NCI-H146 treated with DMSO at 0.1 percent for 48 hours (cell line): ENCODE data around the gene C12orf57.
A peak's percentile ranks its signal among the peaks of the same experiment; 100 is the strongest.
"Not testable (repeated sequence)": the region's sequence is repeated elsewhere in the genome, so short reads cannot be mapped to it uniquely, and the experiment has no call there.

Experiments used
- DNase-seq: peaks from one replicate; lab custom pipeline; 2025; ENCODE audit not compliant: unreplicated experiment; lab: John Stamatoyannopoulos, UW

Gene C12orf57

DNA sequence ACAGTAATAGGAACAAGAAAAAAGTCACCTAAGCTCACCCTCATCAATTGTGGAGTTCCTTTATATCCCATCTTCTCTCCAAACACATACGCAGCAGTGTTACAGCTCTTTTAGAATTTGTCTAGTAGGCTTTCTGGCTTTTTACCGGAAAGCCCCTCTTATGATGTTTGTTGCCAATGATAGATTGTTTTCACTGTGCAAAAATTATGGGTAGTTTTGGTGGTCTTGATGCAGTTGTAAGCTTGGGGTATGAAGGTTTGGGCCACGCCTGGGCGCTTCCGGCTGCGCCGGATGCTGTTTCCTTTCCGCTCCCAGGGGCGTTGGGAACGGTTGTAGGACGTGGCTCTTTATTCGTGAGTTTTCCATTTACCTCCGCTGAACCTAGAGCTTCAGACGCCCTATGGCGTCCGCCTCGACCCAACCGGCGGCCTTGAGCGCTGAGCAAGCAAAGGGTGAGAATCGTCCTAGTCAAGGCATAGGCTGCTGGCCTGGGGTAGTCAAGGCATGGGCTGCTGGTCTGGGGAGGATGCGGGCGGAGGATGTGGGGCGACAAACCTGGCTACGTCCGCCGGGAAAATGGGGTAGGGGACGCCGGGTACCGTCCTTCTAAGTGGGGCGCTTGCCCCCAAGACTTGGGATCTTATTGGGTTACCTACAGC is at the start of gene C12orf57, which contains the start of gene RNU7-1:
Gene C12orf57, plus strand, starts transcription at position 301 of the 659 bp plus-strand sequence. Its CDS starts 100 bp downstream, at position 401.
Gene RNU7-1, plus strand, starts transcription at position 95 of the 659 bp plus-strand sequence.
- peak; percentile 100 for DNase-seq

- no peak for DNase-seq
Observed at GRCh38 chr12:6894321-6894720, 49.5 kb upstream of the C12orf57 start.

DNA sequence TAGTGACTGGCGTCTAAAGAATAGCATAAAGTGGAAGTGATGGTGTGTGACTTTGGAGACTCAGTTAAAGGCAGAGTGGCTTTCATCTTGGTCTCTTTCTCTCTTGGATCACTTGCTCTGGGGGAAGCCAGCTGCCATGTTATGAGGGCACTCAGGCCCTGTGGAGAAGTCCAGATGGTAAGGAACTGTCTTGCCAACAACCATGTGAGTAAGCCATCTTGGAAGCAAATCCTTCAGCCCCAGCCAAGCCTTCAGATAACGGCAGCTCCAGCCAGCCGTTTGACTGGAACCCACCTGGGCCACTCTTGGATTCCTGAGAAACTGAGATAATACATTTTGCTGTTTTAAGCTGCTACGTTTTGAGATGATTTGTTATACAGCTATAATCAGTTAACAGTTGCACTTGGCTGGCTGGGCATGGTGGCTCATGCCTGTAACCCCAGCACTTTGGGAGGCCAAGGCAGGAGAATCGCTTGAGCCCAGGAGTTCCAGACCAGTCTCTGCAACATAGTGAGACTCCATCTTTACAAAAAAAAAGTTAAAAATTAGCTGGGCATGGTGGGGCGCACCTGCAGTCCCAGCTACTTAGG is 46.9 kb upstream of the C12orf57 start:
- no peak for DNase-seq

GRCh38 chr12:6899427-6899826 is 44.4 kb upstream of the C12orf57 start:
- no peak for DNase-seq

- DNase-seq = peak; percentile 78
Observed at GRCh38 chr12:6899837-6900519, 43.8 kb upstream of the C12orf57 start.

- no peak for DNase-seq
Observed at GRCh38 chr12:6902448-6902847, 41.4 kb upstream of the C12orf57 start.

GRCh38 chr12:6903722-6904121 is 40.1 kb upstream of the C12orf57 start:
- DNase-seq = no peak

GRCh38 chr12:6904280-6905276 is 39.2 kb upstream of the C12orf57 start, which contains the start of gene LRRC23:
Gene LRRC23, plus strand, starts transcription at chr12:6904822. Its CDS starts 812 bp downstream, at chr12:6905634.
- DNase-seq = peak; percentile 100

DNA sequence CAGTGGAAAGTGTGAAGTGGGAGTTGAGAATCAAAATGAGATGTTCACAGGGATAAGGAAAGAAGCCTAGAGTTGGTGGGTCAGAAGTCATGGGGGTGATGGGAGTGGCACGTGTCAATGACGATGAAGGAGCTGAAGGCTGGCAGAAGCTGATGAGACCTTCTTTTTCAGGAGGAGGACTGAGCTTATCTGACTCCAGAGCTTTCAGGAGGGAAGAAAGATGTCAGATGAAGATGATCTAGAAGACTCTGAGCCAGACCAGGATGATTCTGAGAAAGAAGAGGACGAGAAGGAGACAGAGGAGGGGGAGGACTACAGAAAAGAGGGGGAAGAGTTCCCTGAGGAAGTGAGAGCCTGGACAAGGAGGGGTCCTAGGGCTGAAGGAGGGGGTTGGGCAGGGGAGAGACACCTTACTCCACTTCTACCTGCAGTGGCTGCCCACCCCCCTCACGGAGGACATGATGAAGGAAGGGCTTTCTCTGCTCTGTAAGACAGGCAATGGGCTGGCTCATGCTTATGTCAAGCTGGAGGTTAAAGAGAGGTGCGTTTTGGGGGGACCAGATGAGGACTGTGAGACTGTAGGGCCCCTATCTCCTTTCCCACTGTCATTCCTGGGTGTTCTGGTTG is 38.3 kb upstream of the C12orf57 start:
- DNase-seq = no peak

- not testable (repeated sequence) for DNase-seq
Observed at GRCh38 chr12:6908141-6908540, 35.7 kb upstream of the C12orf57 start.

- DNase-seq = no peak
Observed at GRCh38 chr12:6909421-6910145, 34.2 kb upstream of the C12orf57 start.

DNA sequence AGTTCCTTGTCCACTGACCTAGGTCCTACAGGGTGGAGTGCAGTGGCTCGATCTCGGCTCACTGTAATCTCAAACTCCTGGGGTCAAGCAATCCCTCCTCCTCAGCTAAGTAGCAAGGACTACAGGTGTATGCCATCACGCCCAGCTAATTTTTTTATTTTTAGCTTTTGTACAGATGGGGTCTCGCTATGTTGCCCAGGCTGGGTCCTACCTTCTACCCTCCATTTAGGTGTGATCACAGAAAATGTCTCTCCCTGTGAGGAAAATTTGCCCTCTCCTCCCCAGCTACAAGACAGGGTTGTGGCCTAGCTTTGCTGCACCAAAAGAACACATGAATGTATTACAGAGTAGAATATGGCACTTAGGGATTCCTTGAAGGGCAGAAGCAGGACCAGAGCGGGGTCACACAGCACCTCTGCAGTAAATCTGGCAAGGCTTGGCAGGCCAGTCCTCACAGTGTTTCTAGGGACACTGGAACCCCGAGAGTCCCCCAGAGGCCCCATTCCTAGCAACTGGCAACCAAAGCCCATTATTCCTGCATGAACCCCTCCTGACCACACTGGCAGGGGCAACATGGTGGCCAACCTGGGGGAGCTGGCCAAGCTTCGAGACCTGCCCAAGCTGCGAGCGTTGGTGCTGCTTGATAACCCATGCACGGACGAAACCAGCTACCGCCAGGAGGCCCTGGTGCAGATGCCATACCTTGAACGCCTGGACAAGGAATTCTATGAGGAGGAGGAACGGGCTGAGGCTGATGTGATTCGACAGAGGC is 31.5 kb upstream of the C12orf57 start:
- DNase-seq = no peak

- DNase-seq = peak; percentile 74
Observed at GRCh38 chr12:6914246-6914946, 29.4 kb upstream of the C12orf57 start, which contains the start of gene ENO2. Gene ENO2, plus strand, starts transcription at chr12:6914580. Its CDS starts 1,253 bp downstream, at chr12:6915833.

GRCh38 chr12:6914947-6915788 is 28.7 kb upstream of the C12orf57 start:
- no peak for DNase-seq

DNA sequence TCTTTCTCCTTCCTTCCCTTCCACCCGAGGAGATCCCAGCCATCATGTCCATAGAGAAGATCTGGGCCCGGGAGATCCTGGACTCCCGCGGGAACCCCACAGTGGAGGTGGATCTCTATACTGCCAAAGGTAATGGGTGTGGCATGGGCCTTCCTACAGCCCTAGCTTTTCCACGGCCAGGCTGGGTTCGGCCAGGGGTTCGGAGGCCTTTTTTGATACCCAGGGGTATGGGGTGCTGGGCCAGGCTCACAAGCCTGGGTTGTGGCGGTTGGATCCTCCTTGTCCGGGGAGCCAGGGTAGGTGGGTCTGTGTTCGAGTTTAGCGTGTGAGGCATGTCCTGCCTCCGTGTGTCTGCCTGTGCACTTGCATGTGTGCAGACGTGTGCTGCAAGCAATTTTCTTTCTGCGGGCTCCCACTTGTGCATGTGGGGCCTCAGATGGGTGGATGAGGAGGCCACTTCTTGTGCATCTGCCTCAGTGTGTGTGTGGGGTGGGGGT is 28.0 kb upstream of the C12orf57 start:
- DNase-seq = no peak

DNA sequence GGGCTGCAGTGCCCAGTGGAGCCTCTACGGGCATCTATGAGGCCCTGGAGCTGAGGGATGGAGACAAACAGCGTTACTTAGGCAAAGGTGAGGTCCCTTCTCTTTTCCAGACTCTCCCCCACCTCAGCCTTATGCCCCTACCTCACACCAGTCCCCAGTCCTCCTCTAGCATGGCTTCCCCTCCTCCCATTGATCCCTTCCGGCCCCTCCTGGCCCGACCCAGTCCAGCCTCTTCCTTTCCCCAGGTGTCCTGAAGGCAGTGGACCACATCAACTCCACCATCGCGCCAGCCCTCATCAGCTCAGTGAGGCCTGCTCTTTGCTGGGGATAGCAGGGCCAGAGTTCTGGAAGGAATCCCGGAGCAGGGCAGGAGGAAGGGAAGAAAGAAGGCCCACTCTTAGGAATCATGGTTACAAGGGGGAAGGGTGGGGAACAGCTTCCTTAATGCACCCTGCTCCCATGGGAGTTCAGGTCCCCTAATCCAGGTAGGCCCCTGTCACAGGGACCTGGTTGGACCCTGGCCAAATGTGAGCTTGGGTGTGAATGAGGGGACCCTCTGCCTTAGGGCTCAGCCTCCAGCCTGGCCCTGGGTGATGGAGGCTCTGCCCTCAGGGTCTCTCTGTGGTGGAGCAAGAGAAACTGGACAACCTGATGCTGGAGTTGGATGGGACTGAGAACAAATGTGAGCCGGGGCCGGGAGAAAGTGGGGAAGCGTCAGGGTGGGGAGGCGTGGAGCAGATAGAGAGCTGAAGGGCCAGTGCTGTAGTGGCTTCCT is 27.2 kb upstream of the C12orf57 start:
- no peak for DNase-seq
